Trophoblast cell (in vitro differentiated cells and primary cell): ENCODE results near the gene SLC9A4.
A peak's percentile ranks its signal among the peaks of the same experiment; 100 is the strongest.

ENCODE experiments used
- DNase-seq, 2 donors: peaks; one replicate each; pipeline ENCODE4 v3.0.0-alpha.2; 2016
- H2AFZ ChIP-seq: 2 replicates; pipeline ENCODE4 v1.6.1; 2013; ENCODE audit warnings: low read length, moderate library complexity, mild to moderate bottlenecking; ENCODE audit not compliant: insufficient read depth, poor library complexity
- H2AK5ac ChIP-seq: 2 replicates; pipeline ENCODE4 v1.6.1; 2013; ENCODE audit warnings: mild to moderate bottlenecking, low read length
- H2BK120ac ChIP-seq: 2 replicates; pipeline ENCODE4 v1.6.1; 2013; ENCODE audit warnings: low read length, mild to moderate bottlenecking, moderate library complexity; ENCODE audit not compliant: insufficient read depth, poor library complexity
- H2BK12ac ChIP-seq: 2 replicates; pipeline ENCODE4 v1.6.1; 2013; ENCODE audit warnings: mild to moderate bottlenecking, low read length, moderate library complexity
- H2BK5ac ChIP-seq: 2 replicates; pipeline ENCODE4 v1.6.1; 2013; ENCODE audit warnings: low read length, low read depth, moderate library complexity, mild to moderate bottlenecking; ENCODE audit not compliant: poor library complexity
- H3K14ac ChIP-seq: 2 replicates; pipeline ENCODE4 v1.6.1; 2013; ENCODE audit warnings: mild to moderate bottlenecking, low read length
- H3K18ac ChIP-seq: 2 replicates; pipeline ENCODE4 v1.6.1; 2013; ENCODE audit warnings: mild to moderate bottlenecking, low read length
- H3K23ac ChIP-seq: 2 replicates; pipeline ENCODE4 v1.6.1; 2013; ENCODE audit warnings: low read length
- H3K27ac ChIP-seq: 2 replicates; pipeline ENCODE4 v1.5.1; 2013; ENCODE audit warnings: low read depth, mild to moderate bottlenecking, inconsistent platforms, low read length, moderate library complexity
- H3K27me3 ChIP-seq: 2 replicates; pipeline ENCODE4 v1.6.1; 2013; ENCODE audit warnings: inconsistent platforms, mild to moderate bottlenecking, low read length, moderate library complexity; ENCODE audit not compliant: insufficient read depth
- H3K36me3 ChIP-seq, 2 experiments: 1 replicate in 1 of 2; 2 replicates in 1 of 2; pipeline ENCODE4 v1.6.1; 2013; ENCODE audit warnings: low read length in 2 of 2, mild to moderate bottlenecking in 2 of 2, moderate library complexity in 1 of 2; ENCODE audit not compliant: insufficient read depth in 2 of 2, control insufficient read depth in 1 of 2
- H3K4ac ChIP-seq: 2 replicates; pipeline ENCODE4 v1.6.1; 2013; ENCODE audit warnings: low read depth, mild to moderate bottlenecking, low read length, moderate library complexity
- H3K4me1 ChIP-seq, 2 experiments: 1 replicate in 1 of 2; 2 replicates in 1 of 2; pipeline ENCODE4 v1.6.1; 2013; ENCODE audit warnings: low read length in 2 of 2, mild to moderate bottlenecking in 2 of 2, moderate library complexity in 1 of 2; ENCODE audit not compliant: insufficient read depth in 2 of 2, control insufficient read depth in 1 of 2
- H3K4me2 ChIP-seq: 2 replicates; pipeline ENCODE4 v1.6.1; 2013; ENCODE audit warnings: inconsistent platforms, mild to moderate bottlenecking, low read length, moderate library complexity
- H3K4me3 ChIP-seq: 2 replicates; pipeline ENCODE4 v1.5.1; 2013; ENCODE audit warnings: mild to moderate bottlenecking, low read depth, low read length, inconsistent platforms
- H3K79me1 ChIP-seq: one replicate; pipeline ENCODE4 v1.6.1; 2013; ENCODE audit warnings: low read length
- H3K79me2 ChIP-seq: 2 replicates; pipeline ENCODE4 v1.6.1; 2013; ENCODE audit warnings: low read length, mild to moderate bottlenecking; ENCODE audit not compliant: control insufficient read depth, insufficient read depth, poor library complexity
- H3K9ac ChIP-seq: 2 replicates; pipeline ENCODE4 v1.6.1; 2013; ENCODE audit warnings: mild to moderate bottlenecking, low read length
- H3K9me3 ChIP-seq: 2 replicates; pipeline ENCODE4 v1.6.1; 2013; ENCODE audit warnings: low read depth, mild to moderate bottlenecking, control low read depth, inconsistent platforms, low read length; ENCODE audit not compliant: insufficient read depth
- H4K12ac ChIP-seq: 2 replicates; pipeline ENCODE4 v1.6.1; 2013; ENCODE audit warnings: low read depth, mild to moderate bottlenecking, low read length, moderate library complexity
- H4K8ac ChIP-seq: 2 replicates; pipeline ENCODE4 v1.6.1; 2013; ENCODE audit warnings: low read depth, mild to moderate bottlenecking, low read length, moderate library complexity
- H4K91ac ChIP-seq: one replicate; pipeline ENCODE4 v1.6.1; 2013; ENCODE audit warnings: low read depth, mild to moderate bottlenecking, low read length, moderate library complexity
- WGBS: extraction: QIAGEN DNeasy Blood & Tissue Kit; methylation state at CpG from one replicate; pipeline ENCODE4 v1.1.7; 2013; ENCODE audit warnings: missing lambda C conversion rate; ENCODE audit not compliant: insufficient read length, insufficient coverage; ENCODE audit errors: extremely low coverage; 5-methylcytosine and 5-hydroxymethylcytosine counted together

Gene SLC9A4

DNA sequence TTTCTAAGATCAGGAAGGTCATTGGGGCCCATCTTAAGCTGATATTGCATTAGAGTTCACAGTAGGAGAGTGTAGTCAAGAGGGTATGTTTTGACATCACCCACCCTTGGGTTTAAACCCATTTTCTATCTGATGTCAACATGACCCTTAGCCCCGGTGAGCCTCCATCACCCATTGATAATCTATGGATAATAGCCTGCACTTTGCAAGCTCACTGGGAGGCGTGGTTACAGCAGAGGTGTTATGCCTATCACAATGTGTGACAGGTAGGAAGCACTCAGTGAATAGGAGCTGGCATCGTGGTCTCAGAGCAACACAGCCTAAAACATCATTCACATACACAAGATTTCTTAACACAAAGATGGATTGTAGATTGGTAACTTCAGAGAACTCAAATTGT lies 28.8 kb upstream of the SLC9A4 start:
- Histone ChIP-seq H2BK5ac (no peak overlapping the region), H3K9ac (no peak overlapping the region), H3K36me3 (no peaks in the 10 kb centered on the region), H3K23ac (no peak overlapping the region), H3K79me1 (no peaks in the 10 kb centered on the region), H3K4me2 (no peak overlapping the region), H3K27ac (no peak overlapping the region), H3K4me3 (no peak overlapping the region), H4K8ac (no peak overlapping the region), H3K14ac (no peak overlapping the region), H2BK120ac (no peak overlapping the region), H2BK12ac (no peak overlapping the region), H4K91ac (no peak overlapping the region), H3K27me3 (no peaks in the 10 kb centered on the region), H4K12ac (no peak overlapping the region), H3K18ac (no peak overlapping the region), H3K79me2 (no peaks in the 10 kb centered on the region), H3K4ac (no peak overlapping the region), H2AFZ (no peak overlapping the region), H3K4me1 (peaks cover 2 to 3% of the 10 kb centered on the region in 2 experiments), H3K9me3 (no peaks in the 10 kb centered on the region), H2AK5ac (no peak overlapping the region)
- no CpG with 5 or more reads among the region's 3 CpGs for WGBS
- no peak for DNase-seq

DNA sequence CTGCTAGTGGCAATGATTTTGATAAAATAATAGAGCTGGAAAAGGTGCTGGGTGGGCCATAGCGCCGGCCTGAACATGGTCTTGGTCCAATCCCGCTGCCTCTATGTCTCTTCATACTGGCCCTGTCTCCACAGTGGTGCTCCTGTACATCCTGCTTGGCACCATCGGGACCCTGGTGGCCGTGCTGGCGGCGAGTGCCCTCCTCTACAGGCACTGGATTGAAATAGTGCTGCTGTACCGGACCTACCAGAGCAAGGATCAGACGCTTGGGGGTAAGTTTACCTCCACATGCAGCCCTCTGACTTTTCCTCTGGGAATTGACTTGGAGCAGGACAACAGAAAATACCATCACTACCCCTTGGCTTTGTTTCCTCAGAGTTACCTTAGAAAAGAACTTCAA lies 26.1 kb upstream of the SLC9A4 start:
- DNase-seq = no peak
- peak overlapping the region; percentile 3 for H3K23ac ChIP-seq
- no peak overlapping the region for H2BK120ac ChIP-seq
- H3K14ac ChIP-seq = no peak overlapping the region
- H3K4me3 ChIP-seq = no peak overlapping the region
- H4K8ac ChIP-seq = no peak overlapping the region
- H3K27me3 ChIP-seq = no peaks in the 10 kb centered on the region
- H4K12ac ChIP-seq = peak overlapping the region; percentile 54
- no peak overlapping the region for H3K4me2 ChIP-seq
- H3K9me3 ChIP-seq = no peaks in the 10 kb centered on the region
- no peak overlapping the region for H3K27ac ChIP-seq
- H3K4me1 ChIP-seq = no peaks in the 10 kb centered on the region
- H2AFZ ChIP-seq = no peak overlapping the region
- H3K36me3 ChIP-seq = no peaks in the 10 kb centered on the region
- no peak overlapping the region for H2AK5ac ChIP-seq
- no peaks in the 10 kb centered on the region for H3K79me1 ChIP-seq
- H2BK12ac ChIP-seq = no peak overlapping the region
- WGBS = no CpG with 5 or more reads among the region's 9 CpGs
- H3K18ac ChIP-seq = no peak overlapping the region
- H3K79me2 ChIP-seq = no peaks in the 10 kb centered on the region
- no peak overlapping the region for H2BK5ac ChIP-seq
- H3K4ac ChIP-seq = no peak overlapping the region
- H3K9ac ChIP-seq = no peak overlapping the region
- H4K91ac ChIP-seq = no peak overlapping the region

DNA sequence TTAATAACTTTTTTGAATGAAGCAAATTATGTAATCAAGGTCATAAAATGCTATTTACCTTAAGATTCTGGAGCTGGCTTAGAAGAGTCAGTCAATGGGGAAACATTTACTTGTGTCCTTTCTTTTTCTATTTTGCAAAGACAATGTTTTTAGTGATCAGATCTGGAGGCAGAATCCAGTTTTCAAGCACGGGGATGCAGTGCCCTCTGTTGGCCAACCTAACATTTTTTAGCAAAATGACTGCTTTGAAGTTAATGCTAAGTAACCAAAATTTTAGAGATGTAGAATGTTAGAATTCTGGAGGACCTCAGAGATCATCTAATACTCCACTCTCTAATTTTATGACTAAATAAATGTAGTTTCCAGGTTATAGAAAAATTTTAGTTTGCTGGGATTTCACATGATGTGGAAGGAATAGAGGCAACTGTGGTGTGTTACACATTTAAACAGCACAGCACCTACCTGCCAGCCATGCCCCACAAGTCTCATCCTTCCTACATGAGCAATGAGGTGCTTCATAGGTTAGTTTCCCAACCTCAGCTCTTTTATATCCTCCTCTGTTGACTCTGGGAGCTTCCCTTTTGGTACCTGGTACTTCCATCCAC lies 23.6 kb upstream of the SLC9A4 start:
- H3K4me2 ChIP-seq = no peak overlapping the region
- no peak overlapping the region for H2BK120ac ChIP-seq
- H4K91ac ChIP-seq = no peak overlapping the region
- no peak overlapping the region for H2BK5ac ChIP-seq
- no peak overlapping the region for H4K8ac ChIP-seq
- peak; percentile 40 to 77 for DNase-seq
- no peaks in the 10 kb centered on the region for H3K79me2 ChIP-seq
- H2AK5ac ChIP-seq = no peak overlapping the region
- H2BK12ac ChIP-seq = no peak overlapping the region
- no peak overlapping the region for H3K9ac ChIP-seq
- no peak overlapping the region for H2AFZ ChIP-seq
- H3K27me3 ChIP-seq = no peaks in the 10 kb centered on the region
- no peaks in the 10 kb centered on the region for H3K4me1 ChIP-seq
- H4K12ac ChIP-seq = no peak overlapping the region
- no peak overlapping the region for H3K27ac ChIP-seq
- H3K79me1 ChIP-seq = no peaks in the 10 kb centered on the region
- H3K4ac ChIP-seq = no peak overlapping the region
- no CpG with 5 or more reads among the region's 1 CpG for WGBS
- no peak overlapping the region for H3K14ac ChIP-seq
- H3K4me3 ChIP-seq = no peak overlapping the region
- no peaks in the 10 kb centered on the region for H3K36me3 ChIP-seq
- H3K18ac ChIP-seq = no peak overlapping the region
- no peak overlapping the region for H3K23ac ChIP-seq
- no peaks in the 10 kb centered on the region for H3K9me3 ChIP-seq

DNA sequence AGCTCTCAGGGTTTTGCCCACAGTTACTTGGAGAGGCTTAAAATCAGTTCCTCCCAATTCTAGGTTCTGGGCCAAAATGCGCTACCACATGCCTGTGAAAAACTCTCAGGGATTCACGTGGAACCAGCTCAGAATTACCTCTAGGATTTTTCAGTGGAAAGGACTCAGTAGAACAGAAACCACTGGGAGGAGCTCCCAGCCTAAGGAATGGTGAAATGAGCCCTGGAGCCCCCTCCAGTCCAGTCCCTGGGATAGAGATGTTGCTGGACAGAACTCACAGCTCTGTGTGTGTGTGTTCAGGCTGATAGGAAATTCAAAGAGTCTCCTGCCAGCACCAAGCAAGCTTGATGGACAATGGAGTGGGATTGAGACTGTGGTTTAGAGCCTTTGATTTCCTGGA lies 21.1 kb upstream of the SLC9A4 start:
- H3K4ac ChIP-seq = no peak overlapping the region
- H2BK5ac ChIP-seq = no peak overlapping the region
- no peak overlapping the region for H2BK120ac ChIP-seq
- no peak overlapping the region for H2BK12ac ChIP-seq
- no peak overlapping the region for H3K4me2 ChIP-seq
- no peak overlapping the region for H3K27ac ChIP-seq
- no peak overlapping the region for H3K14ac ChIP-seq
- no peak for DNase-seq
- H4K8ac ChIP-seq = no peak overlapping the region
- no peaks in the 10 kb centered on the region for H3K4me1 ChIP-seq
- H3K4me3 ChIP-seq = no peak overlapping the region
- H3K9me3 ChIP-seq = no peaks in the 10 kb centered on the region
- H3K9ac ChIP-seq = no peak overlapping the region
- H4K91ac ChIP-seq = no peak overlapping the region
- no peak overlapping the region for H3K18ac ChIP-seq
- no peak overlapping the region for H3K23ac ChIP-seq
- no CpG with 5 or more reads among the region's 2 CpGs for WGBS
- no peaks in the 10 kb centered on the region for H3K79me1 ChIP-seq
- H3K36me3 ChIP-seq = no peaks in the 10 kb centered on the region
- H3K27me3 ChIP-seq = no peaks in the 10 kb centered on the region
- no peak overlapping the region for H2AFZ ChIP-seq
- H2AK5ac ChIP-seq = no peak overlapping the region
- no peaks in the 10 kb centered on the region for H3K79me2 ChIP-seq
- no peak overlapping the region for H4K12ac ChIP-seq
